SK-N-SH (cell line): Measurements from ENCODE around the gene SF3A2.

Source experiments
- CTCF ChIP-seq: fragments of 200-600 bp; sonication (generic); IDR thresholded peaks from 2 replicates; pipeline ENCODE4 v1.6.1; 2017; ENCODE audit warnings: antibody characterized with exemption, mild to moderate bottlenecking, moderate library complexity
- ELF1 ChIP-seq: IDR thresholded peaks from 2 replicates; pipeline ENCODE4 v1.4.0; 2012
- EP300 ChIP-seq, 2 experiments: IDR thresholded peaks; 2 replicates each; pipeline versions ENCODE4 v1.4.0 to v1.6.1; 2012; ENCODE audit warnings: borderline replicate concordance in 1 of 2, low read depth in 1 of 2, low read length in 1 of 2
- MXI1 ChIP-seq: IDR thresholded peaks from 2 replicates; pipeline ENCODE4 v1.6.1; 2012; ENCODE audit warnings: mild to moderate bottlenecking, low read depth, low read length, improper control_type of control experiment

DNA sequence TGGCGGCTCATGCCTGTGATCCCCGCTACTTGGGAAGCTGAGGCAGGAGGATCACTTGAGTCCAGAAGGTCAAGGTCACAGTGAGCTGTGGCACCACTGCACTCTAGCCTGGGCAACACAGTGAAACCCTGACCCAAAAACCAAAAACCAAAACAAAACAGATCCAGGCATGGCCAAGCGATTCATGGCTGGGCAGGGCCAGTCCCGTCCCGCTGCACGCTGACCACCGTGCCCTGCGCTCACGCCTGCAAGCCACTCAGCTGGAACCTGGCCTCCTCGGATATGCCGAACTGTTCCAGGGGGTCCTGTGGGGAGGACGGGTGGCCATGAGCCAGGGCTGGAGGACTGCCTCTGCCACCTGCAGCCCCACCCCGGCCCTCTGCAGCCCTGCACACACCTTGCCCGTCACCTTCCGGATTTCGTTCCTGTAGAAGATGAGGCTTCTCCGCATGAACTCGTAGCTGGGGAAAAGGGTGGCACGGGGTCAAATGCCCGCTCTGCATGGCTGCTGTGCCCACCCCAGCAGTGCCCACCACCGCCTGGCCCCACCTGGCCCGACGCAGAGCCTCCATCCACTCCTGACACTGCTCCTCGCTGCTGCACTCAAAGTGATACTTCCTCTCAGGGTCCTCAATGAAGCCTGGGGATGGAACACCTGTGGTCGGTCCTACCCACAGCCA lies 2.9 kb upstream of the SF3A2 start:
- no peak for TF ChIP-seq ELF1
- no peak for TF ChIP-seq EP300 (IDR thresholded peaks at IDR 0.05; ENCODE audit: borderline replicate concordance in 1 of 2, low read depth in 1 of 2, low read length in 1 of 2)
- TF ChIP-seq MXI1 = no peak
- TF ChIP-seq CTCF = no peak
